Karpas-422 (cell line): ENCODE measurements around the gene PWP2. TPM values are rescaled to one million over a fixed set of nuclear protein-coding genes. Genes with fewer than 3 reads are reported as not detected.
"Not testable (repeated sequence)": the region's sequence is repeated elsewhere in the genome, so short reads cannot be mapped to it uniquely, and the experiment has no call there.

Experiments
- DNase-seq: peaks from one replicate; pipeline ENCODE4 v3.0.0-alpha.2; 2015
- H2AFZ ChIP-seq: fragments of 200-600 bp; sonication (generic); 2 replicates; pipeline ENCODE4 v1.6.1; 2014; ENCODE audit warnings: antibody characterized with exemption, low read length, mixed read lengths
- H3K27ac ChIP-seq: fragments of 200-600 bp; sonication (generic); 2 replicates; pipeline ENCODE4 v1.5.1; 2014; ENCODE audit warnings: mild to moderate bottlenecking, low read length, moderate library complexity
- H3K27me3 ChIP-seq: fragments of 200-600 bp; sonication (generic); 2 replicates; pipeline ENCODE4 v1.6.1; 2014; ENCODE audit warnings: low read length, mixed read lengths
- H3K36me3 ChIP-seq: fragments of 200-600 bp; sonication (generic); 2 replicates; pipeline ENCODE4 v1.6.1; 2014; ENCODE audit warnings: low read length, mixed read lengths; ENCODE audit not compliant: insufficient read depth
- H3K4me1 ChIP-seq: fragments of 200-600 bp; sonication (generic); 2 replicates; pipeline ENCODE4 v1.6.1; 2014; ENCODE audit warnings: mild to moderate bottlenecking, low read length, mixed read lengths
- H3K4me2 ChIP-seq: fragments of 200-600 bp; sonication (generic); 2 replicates; pipeline ENCODE4 v1.6.1; 2014; ENCODE audit warnings: low read length, low read depth, mild to moderate bottlenecking; ENCODE audit not compliant: poor library complexity, severe bottlenecking
- H3K4me3 ChIP-seq: fragments of 200-600 bp; sonication (generic); 2 replicates; pipeline ENCODE4 v1.5.1; 2014; ENCODE audit warnings: mild to moderate bottlenecking, antibody characterized with exemption, low read length, mixed read lengths
- H3K79me2 ChIP-seq: fragments of 200-600 bp; sonication (generic); 2 replicates; pipeline ENCODE4 v1.6.1; 2014; ENCODE audit warnings: mild to moderate bottlenecking, low read length, mixed read lengths
- H3K9ac ChIP-seq: fragments of 200-600 bp; sonication (generic); 2 replicates; pipeline ENCODE4 v1.6.0; 2014; ENCODE audit warnings: low read length
- H3K9me2 ChIP-seq: fragments of 200-600 bp; sonication (generic), shearing (Covaris generic); replicated peaks from 2 replicates; pipeline ENCODE4 v1.6.0; 2014; ENCODE audit warnings: mild to moderate bottlenecking, low read length, moderate library complexity; ENCODE audit not compliant: insufficient read depth
- H3K9me3 ChIP-seq: fragments of 300-700, 200-600 bp; sonication (generic); 2 replicates; pipeline ENCODE4 v1.6.1; 2014; ENCODE audit warnings: low read length, mixed read lengths
- H4K20me1 ChIP-seq: fragments of 200-600 bp; sonication (generic); 2 replicates; pipeline ENCODE4 v1.6.1; 2014; ENCODE audit warnings: mild to moderate bottlenecking, antibody characterized with exemption, low read length, low read depth; ENCODE audit not compliant: insufficient read depth
- total RNA-seq: library from RNA; depleted of rRNA; stranded (reverse); fragments of >200 nt; shearing (Covaris generic); gene quantifications from 2 replicates; pipeline ENCODE4 v1.2.3, GENCODE V29; 2014; ENCODE audit warnings: low replicate concordance

The PWP2 gene
- total RNA-seq, 1 experiment from 2014 or later: 1.0 TPM

- not testable (repeated sequence) for H2AFZ ChIP-seq, H4K20me1 ChIP-seq, H3K4me3 ChIP-seq, H3K27me3 ChIP-seq, DNase-seq, H3K9me3 ChIP-seq, H3K4me2 ChIP-seq, H3K36me3 ChIP-seq, H3K27ac ChIP-seq, H3K9me2 ChIP-seq, H3K9ac ChIP-seq, H3K4me1 ChIP-seq, H3K79me2 ChIP-seq
Observed at GRCh38 chr21:44158082-44158468, 50.9 kb downstream of the PWP2 start.

- not testable (repeated sequence) for H3K27me3 ChIP-seq, H4K20me1 ChIP-seq, H3K27ac ChIP-seq, H3K4me1 ChIP-seq, H3K9me3 ChIP-seq, H3K36me3 ChIP-seq, H3K4me3 ChIP-seq, DNase-seq, H3K4me2 ChIP-seq, H3K9me2 ChIP-seq, H2AFZ ChIP-seq, H3K79me2 ChIP-seq, H3K9ac ChIP-seq
Observed at GRCh38 chr21:44159349-44160297, 52.4 kb downstream of the PWP2 start.

- H3K36me3 ChIP-seq, H3K9me2 ChIP-seq, H3K4me1 ChIP-seq, H3K4me3 ChIP-seq, H3K27ac ChIP-seq, H3K4me2 ChIP-seq, H2AFZ ChIP-seq, H3K9ac ChIP-seq, H3K27me3 ChIP-seq, H4K20me1 ChIP-seq, H3K9me3 ChIP-seq, DNase-seq, H3K79me2 ChIP-seq: not testable (repeated sequence)
Observed at GRCh38 chr21:44160298-44160672, 53.1 kb downstream of the PWP2 start.

- H3K27me3 ChIP-seq, H3K79me2 ChIP-seq, H3K9ac ChIP-seq, H3K4me2 ChIP-seq, H3K36me3 ChIP-seq, H4K20me1 ChIP-seq, H3K9me3 ChIP-seq, H3K9me2 ChIP-seq, H3K27ac ChIP-seq, DNase-seq, H3K4me1 ChIP-seq, H2AFZ ChIP-seq, H3K4me3 ChIP-seq: not testable (repeated sequence)
Observed at GRCh38 chr21:44160821-44161220, 53.6 kb downstream of the PWP2 start.

GRCh38 chr21:44163167-44163653 is 56.0 kb downstream of the PWP2 start:
- DNase-seq, H3K9me2 ChIP-seq, H3K4me1 ChIP-seq, H3K27me3 ChIP-seq, H4K20me1 ChIP-seq, H3K36me3 ChIP-seq, H3K79me2 ChIP-seq, H3K4me2 ChIP-seq, H3K27ac ChIP-seq, H3K9me3 ChIP-seq, H2AFZ ChIP-seq, H3K9ac ChIP-seq, H3K4me3 ChIP-seq: not testable (repeated sequence)

GRCh38 chr21:44165933-44166332 is 58.7 kb downstream of the PWP2 start:
- H3K9me2 ChIP-seq, DNase-seq: not testable (repeated sequence)

GRCh38 chr21:44167527-44167926 is 60.3 kb downstream of the PWP2 start:
- not testable (repeated sequence) for H3K9me2 ChIP-seq, H3K9me3 ChIP-seq, H3K27me3 ChIP-seq, H3K4me1 ChIP-seq, H3K79me2 ChIP-seq, H3K27ac ChIP-seq, H4K20me1 ChIP-seq, DNase-seq, H2AFZ ChIP-seq, H3K36me3 ChIP-seq, H3K4me2 ChIP-seq, H3K9ac ChIP-seq, H3K4me3 ChIP-seq

More at GRCh38 chr21:44165933-44166332, 58.7 kb downstream of the PWP2 start:
- H3K9me3 ChIP-seq, H3K36me3 ChIP-seq, H4K20me1 ChIP-seq, H3K9ac ChIP-seq, H3K4me3 ChIP-seq, H2AFZ ChIP-seq, H3K27me3 ChIP-seq, H3K4me2 ChIP-seq, H3K79me2 ChIP-seq, H3K27ac ChIP-seq, H3K4me1 ChIP-seq: not testable (repeated sequence)

GRCh38 chr21:44170326-44170725 is 63.1 kb downstream of the PWP2 start:
- not testable (repeated sequence) for H3K9ac ChIP-seq, H2AFZ ChIP-seq

More at GRCh38 chr21:44170326-44170725, 63.1 kb downstream of the PWP2 start:
- H4K20me1 ChIP-seq, H3K4me2 ChIP-seq, H3K9me3 ChIP-seq, H3K79me2 ChIP-seq, H3K27ac ChIP-seq, DNase-seq, H3K27me3 ChIP-seq, H3K4me1 ChIP-seq, H3K9me2 ChIP-seq, H3K4me3 ChIP-seq, H3K36me3 ChIP-seq: not testable (repeated sequence)
